Stomach (tissue), 4 donors: ENCODE results near the gene NMNAT2.

Source experiments
- POLR2A ChIP-seq, 4 donors: fragments of 450-650 bp; IDR thresholded peaks; one replicate each; pipeline ENCODE4 v1.6.1; 2016; ENCODE audit warnings: antibody characterized with exemption in 4 of 4, control low read depth in 2 of 4, mild to moderate bottlenecking in 1 of 4, moderate library complexity in 1 of 4
- TF ChIP-seq, protein P1 (sequence below), 7 experiments: fragments of 450-650 bp in 4 of 7; fragments of 200-600 bp in 3 of 7; sonication (generic) in 3 of 7; IDR thresholded peaks; one replicate each; pipeline ENCODE4 v1.5.1; 2016 to 2019; ENCODE audit warnings: antibody characterized with exemption in 7 of 7, control low read depth in 2 of 7, mild to moderate bottlenecking in 1 of 7

DNA sequence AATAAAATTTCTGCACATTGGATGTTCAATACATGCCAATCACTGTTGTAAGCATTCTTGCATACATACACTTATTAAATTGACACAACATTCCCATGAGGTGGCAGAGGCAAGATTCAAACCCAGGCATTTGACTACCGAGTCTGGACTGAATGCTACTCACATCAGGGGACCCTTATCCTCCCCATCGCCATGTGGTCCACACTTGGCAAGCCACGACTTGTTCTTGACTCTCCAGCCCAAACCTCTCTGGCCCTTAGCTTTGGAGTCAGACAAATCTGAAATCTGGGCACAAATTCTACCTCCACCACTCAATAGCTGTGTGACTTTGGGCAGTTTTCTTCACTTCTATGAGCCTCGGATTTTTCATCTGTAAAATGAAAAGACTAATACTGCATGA lies 57.1 kb downstream of the NMNAT2 start:
- TF ChIP-seq POLR2A (IDR thresholded peaks at IDR 0.05): no peak
- TF ChIP-seq, protein P1, sequence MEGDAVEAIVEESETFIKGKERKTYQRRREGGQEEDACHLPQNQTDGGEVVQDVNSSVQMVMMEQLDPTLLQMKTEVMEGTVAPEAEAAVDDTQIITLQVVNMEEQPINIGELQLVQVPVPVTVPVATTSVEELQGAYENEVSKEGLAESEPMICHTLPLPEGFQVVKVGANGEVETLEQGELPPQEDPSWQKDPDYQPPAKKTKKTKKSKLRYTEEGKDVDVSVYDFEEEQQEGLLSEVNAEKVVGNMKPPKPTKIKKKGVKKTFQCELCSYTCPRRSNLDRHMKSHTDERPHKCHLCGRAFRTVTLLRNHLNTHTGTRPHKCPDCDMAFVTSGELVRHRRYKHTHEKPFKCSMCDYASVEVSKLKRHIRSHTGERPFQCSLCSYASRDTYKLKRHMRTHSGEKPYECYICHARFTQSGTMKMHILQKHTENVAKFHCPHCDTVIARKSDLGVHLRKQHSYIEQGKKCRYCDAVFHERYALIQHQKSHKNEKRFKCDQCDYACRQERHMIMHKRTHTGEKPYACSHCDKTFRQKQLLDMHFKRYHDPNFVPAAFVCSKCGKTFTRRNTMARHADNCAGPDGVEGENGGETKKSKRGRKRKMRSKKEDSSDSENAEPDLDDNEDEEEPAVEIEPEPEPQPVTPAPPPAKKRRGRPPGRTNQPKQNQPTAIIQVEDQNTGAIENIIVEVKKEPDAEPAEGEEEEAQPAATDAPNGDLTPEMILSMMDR (IDR thresholded peaks at IDR 0.05): no peak
